Islet precursor cell (in vitro differentiated cells): ENCODE measurements around the gene LCN9.
"Not testable (repeated sequence)": the region's sequence is repeated elsewhere in the genome, so short reads cannot be mapped to it uniquely, and the experiment has no call there.

Source experiments
- DNase-seq: peaks from one replicate; pipeline ENCODE4 v3.0.0-alpha.2; 2018

The LCN9 gene

DNA sequence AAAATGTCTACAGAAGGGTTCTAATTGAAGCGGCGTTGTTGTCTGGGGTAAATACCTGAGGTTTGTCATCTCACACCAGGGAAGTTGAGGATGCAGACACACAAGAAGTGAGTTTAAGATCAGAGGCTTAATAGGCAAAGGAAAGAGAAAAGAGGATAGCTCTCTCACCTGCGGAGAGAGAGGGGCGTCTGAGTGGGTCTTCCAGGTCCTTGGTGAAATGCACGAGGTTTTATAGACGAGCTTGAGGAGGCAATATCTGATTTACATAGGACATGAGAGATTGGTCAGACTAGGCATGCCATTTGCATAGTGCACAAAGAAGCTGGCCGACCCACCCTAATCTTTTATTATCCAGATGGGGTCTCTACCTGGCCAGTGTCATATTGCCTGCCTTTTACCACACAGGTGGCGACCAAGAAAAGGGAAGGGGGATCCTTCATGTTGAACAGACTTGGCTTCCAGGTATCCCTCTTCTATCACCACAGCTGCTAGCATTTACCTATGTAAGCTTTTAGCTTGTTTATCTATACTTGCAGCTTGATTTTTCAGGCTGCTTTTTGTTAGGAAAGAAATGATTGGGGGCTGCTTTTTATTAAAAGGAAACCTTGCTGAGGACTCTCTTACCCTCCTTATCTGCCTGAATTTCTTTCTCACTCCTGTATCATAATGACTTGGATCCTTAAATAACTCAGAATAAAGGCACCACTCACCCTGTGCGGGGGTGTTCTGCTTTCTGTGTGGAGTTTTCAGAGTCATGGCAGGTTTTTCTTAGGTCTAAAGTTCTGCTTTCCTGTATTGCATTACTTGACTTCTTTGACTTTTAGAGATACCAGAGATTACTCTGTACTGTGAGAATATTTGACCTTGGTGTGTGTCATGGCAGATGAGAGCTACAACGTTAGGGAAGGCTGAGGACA is 14.4 kb upstream of the LCN9 start:
- no peak for DNase-seq

DNA sequence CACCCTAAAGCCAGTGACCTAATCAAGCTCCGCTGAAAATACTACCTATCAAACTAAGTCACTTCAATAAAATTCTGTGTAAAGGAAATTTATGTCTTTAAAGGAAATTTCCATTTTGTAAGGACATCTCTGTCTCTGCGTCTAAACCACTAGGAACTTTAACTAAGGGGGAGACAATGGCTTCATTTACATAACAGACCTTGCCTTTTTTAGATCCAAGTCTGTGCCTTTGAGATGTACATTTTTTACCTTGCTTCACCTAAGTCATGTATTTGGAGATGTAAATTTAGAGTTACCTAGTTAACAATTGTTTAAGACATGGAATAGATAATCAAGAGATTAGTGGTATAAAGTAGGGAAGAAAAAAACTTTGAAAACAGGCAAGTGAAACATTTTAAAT is 13.6 kb upstream of the LCN9 start:
- DNase-seq = no peak

DNA sequence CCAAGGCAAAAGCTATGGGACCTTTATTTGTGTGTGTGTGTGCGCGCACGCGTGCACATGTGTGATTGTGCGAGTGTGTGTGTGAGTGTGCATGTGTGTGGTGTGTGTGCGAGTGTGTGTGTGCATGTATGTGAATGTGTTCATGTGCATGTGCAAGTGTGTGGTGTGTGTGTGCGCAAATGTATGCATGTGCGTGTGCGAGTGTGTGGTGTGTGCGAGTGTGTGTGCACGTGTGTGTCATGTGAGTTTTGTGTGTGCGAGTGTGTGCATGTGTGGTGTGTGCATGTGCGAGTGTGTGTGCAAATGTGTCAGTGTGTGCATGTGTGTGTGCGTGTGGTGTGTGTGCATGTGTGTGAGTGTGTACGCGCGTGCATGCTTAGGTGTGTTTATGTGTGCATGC is 12.7 kb upstream of the LCN9 start:
- no peak for DNase-seq

DNA sequence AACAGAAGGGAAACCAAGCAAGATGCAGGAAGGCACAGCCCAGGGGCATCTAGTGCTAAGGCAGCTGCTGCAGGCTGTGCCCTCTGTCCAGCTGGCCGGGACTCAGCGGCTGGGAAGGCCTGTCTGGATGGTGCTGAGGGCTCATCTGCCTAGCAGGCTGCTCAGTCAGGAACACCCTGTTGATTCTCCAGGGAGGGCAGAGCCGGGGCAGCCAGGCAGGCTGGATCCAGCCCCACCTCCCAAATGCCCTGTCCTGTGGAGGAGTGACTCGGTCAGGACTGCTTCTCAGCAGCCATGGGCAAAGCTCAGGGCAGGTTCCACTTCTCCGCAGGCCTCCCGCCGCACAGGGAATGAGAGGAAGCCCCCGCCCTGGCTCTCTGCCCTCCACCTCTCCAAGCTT is 7.8 kb upstream of the LCN9 start:
- DNase-seq = no peak

DNA sequence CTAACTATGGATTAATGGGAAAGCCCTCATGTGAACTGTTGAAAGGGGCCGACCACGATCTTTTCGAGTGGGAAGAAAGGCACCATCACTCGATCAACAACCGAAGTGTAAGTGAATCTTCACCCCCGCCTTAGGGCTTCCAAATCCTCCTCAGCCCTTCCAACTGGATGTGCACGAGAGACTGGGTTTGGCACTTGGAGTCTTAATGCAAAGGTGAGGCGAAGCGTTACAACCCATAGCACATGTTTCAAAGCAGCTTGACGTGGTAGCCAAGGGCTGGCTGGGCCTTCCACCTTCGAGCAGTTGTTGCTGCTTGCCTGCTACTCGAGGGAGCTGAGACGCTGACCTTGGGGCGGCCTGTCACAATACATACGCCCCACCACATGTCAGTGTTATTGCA is 5.7 kb upstream of the LCN9 start:
- DNase-seq = no peak

DNA sequence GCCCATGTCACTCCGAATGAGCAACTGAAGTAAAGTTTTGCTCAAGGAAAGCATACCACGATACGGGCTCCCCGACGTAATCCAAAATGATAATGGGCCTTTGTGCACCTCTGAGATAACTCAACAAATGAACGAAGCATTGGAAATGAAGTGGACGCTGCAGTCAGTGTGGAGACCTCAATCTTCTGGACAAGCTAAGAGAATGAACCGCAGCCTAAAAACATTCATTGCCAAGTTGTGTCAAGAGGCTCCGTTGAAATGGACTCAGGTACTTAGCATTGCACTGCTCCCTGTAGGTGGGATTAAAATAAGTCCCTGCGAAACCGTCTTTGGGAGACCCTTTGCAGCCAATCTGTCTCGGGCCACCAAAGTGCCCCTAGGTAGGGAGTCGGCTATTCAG is 3.9 kb upstream of the LCN9 start:
- no peak for DNase-seq

DNA sequence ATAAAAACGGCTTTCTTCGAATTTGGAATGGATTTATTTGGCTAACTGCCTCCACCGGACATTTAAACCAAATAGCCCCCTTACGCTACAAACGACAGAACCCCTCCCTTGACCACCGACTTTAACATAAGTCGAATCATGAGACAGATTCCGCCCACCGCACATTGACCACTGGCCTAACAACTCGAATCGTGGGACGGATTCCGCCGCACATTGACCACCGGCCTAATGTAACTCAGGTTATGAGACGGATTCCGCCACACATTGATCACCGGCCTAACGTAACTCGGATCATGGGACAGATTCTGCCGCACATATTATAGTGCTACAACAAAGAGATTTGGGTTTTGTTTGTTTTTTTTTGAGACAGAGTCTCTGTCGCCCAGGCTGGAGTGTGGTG is 2.7 kb upstream of the LCN9 start:
- no peak for DNase-seq

DNA sequence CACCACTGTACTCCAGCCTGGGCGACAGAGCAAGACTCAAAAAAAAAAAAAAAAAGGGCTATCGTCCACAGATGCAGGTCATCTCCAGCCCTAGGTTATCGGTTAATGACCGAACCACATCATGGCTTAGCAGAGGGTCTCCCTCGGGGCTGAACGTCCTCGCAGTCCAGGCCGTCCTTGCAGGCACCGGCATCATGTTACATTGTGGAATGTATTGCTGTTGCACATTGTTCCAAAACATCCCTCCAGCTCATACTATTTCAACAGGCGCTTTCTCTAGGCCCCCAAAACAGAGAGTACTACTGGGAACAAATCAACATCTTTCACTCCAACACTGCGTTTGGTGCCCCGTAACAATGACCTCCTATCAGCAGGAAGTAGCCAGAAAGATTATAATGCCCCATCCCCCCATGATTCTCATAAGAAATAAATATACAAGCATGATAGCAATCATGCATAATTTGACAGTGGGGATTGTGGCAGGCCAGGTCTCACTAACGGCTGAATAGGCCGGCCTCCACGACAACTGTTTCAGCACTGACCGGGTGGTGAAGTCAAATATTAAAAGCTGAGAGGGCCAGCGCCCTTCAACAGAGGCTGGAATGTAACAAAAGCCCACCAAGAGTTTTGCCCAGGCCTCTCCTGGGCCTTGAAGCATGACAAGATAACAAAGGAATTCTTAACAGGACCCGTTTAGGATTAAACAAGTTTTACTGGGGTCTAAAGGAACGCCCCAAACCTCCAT is 1.1 kb upstream of the LCN9 start:
- DNase-seq = no peak

DNA sequence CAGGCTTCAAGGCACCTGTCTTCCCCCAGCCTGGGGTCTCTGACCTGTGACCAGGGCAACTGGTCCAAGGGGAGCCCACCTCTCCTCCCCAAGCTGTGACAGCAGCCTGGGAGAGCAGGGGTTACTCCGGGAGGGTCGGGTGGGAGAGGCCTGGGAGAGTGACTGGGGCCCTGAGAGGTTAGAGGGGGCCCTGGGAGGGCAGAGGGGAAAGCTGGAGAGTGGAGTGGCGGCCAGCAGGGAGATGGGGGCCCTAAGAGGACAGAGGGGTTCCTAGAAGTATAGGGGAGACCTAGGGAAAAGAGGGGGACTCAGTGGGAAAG is 302 bp downstream of the LCN9 start:
- DNase-seq = no peak

DNA sequence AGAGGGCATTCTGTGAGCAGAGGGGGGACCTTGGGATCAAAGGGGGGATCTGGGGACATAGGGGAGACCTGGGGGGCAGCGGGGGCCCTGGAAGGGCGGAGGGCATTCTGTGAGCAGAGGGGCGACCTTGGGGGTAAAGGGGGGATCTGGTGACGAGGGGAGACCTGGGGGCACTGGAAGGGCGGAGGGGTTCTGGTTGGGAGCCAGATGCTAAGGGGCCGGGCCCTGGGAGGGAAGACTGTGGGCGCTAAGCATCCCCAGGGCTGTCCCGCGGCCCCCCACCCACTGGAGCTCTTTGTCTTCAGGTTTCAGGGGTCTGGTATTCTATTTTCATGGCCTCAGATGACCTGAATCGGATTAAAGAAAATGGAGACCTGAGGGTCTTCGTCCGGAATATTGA is 748 bp downstream of the LCN9 start:
- no peak for DNase-seq

DNA sequence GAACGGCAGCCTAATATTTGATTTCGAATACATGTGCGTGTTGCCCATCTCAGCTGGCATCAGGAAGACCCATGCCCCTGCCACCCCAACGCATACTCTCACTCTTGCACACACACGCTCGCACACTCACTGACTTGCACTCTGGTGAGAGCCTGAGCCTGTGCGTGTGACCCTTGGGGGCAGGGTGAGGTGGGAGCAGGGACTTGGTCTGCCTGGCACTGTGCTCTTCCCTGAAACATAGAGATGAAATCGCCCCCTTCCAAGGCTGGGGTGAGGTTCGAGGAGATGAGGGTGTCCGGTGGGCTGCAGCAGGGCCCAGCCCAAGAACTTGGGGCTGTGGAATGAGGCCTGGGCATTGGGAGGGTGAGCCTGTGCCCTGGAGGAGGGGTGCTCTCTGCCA is 1.2 kb downstream of the LCN9 start:
- DNase-seq = no peak

DNA sequence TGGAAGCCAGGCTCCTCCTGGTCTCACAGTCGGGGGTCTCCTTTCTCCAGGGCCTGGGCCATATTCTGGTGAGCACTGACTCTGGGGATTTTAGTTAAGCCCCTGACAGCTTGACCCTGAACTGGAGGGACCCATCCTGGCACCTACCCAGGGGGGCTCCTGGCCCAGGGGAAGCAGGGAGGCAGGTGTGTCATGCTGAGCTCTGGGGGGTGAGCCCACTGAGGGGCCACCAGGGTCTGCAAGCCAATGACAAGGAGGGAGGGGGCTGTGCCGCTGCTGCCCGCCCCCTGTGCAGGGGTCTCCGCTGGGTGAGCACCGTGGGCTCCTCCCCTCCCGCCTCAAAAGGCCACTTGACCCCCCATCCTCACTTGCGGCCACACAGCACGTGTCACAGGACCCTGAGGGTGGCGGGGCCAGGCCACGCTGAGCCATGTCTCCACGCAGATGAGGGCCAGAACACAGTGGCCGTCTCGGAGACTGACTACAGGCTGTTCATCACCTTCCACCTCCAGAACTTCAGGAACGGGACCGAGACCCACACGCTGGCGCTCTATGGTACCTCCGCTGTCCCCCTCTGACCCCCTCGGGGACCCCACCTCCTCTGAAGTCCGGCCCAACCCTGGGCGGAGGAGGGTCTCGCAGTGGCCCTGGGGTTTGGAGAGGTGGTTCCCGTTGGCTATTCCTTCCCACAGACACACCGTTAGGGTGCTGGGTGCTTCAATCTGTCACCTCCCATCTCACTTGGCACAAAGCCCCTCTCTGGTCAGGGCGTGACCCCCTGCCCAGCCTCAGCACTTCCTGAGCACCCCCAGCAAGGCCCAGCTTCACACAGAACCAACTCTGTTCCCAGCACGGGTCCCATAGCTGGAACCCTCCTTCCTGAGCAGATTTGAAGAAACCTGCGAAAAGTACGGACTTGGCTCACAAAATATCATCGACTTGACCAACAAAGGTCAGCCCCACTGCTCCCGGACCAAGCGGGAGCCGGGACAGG is 2.0 kb downstream of the LCN9 start:
- DNase-seq = peak; percentile 52

DNA sequence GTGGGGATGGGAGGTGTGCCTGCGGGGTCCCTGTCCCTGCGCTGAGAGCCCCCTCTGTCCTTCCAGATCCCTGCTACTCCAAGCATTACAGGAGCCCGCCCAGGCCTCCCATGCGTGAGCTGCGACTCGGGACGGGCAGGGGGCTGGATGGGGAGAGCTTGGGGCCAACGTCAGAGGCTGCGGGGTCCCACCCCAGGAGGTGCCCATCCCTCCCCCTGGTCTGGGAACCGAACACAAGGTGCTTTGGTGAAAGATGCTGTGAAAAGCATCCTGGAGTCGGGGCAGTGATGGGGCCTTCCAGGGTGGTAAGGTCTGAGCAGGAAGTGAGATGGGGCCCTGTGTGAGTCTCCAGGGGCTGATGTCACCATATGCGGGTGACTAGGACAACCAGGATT is 2.7 kb downstream of the LCN9 start:
- no peak for DNase-seq

DNA sequence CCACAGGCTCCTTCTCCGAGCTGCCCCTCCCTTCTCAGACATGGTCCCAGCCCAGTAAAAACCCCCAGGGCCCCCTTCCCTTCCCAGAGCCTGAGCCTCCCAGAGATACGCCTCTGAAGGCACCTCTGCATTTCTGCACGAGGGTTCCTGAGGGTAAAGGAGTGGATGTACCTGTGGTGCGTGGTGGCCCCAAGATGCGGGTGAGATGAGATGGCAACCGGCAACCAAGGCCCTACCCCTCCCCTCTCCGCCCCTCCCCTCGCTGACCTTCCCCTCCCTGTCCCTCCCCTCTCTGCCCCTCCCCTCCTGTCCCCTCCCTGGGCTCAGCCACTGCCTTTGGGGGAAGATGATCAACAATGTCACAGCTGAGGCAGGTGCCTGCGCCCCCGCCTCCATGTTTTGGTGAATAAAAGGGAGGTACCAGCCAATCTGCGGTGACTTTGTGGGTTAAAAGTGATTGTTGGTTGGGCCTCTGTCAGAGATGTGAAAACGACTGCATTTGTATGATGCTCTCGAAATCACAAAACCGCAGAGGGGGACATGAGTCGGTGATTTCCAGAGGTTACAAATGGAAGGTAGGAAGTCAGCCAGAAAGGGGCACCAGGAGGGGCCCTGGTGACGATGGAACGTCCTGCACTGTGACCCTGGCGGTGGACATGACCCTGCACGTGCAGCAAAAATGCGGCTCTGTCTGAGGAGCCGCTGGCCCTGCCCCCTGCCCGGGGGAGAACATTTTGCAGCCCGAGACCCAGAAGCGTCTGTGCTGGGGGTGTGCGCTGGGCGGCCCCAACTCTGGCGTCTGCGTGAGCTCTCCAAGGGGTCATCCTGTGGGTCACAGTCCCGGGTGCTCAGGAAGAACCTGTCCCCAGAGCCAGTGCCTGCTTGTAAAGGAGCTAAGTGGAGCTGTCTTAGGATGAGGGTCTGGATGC is 3.7 kb downstream of the LCN9 start:
- DNase-seq = no peak

DNA sequence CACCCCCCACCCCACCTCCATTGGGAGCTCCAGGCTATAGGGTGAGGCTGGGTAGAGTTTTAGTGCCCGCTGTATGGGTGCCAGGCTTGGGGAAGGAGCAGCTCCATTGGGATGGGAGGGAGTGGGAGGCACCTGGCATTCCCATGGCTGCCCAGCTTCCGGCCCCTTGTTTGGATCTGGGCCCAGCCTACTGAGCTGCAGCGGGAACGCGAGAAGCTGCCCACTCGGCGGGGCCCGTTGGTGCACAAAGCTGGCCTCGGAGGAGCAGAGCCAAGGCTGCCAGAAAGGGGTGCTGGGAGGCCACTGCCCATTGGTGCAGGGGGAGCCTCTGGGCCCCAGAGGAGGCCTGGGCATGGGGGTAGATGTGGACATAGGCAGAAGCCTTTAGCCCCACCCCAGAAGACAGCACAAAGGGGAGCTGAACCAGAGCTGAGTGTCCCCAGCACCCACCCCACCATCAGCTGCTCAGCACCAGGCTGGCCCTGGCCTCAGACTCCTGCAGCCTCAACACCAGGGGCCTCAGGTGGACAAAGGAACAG is 4.4 kb downstream of the LCN9 start:
- DNase-seq = no peak

DNA sequence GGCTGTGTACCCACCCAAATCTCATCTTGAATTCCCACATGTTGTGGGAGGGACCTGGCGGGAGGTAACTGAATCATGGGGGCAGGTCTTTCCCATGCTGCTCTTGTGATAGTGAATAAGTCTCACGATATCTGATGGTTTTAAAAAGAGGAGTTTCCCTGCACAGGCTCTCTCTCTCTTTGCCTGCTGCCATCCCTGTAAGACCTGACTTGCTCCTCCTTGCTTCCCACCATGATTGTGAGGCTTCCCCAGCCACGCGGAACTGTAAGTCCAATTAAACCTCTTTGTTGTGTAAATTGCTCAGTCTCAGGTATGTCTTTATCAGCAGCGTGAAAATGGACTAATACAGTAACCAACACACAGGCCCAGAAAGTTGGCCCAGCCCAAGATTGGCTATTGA is 5.9 kb downstream of the LCN9 start:
- not testable (repeated sequence) for DNase-seq

DNA sequence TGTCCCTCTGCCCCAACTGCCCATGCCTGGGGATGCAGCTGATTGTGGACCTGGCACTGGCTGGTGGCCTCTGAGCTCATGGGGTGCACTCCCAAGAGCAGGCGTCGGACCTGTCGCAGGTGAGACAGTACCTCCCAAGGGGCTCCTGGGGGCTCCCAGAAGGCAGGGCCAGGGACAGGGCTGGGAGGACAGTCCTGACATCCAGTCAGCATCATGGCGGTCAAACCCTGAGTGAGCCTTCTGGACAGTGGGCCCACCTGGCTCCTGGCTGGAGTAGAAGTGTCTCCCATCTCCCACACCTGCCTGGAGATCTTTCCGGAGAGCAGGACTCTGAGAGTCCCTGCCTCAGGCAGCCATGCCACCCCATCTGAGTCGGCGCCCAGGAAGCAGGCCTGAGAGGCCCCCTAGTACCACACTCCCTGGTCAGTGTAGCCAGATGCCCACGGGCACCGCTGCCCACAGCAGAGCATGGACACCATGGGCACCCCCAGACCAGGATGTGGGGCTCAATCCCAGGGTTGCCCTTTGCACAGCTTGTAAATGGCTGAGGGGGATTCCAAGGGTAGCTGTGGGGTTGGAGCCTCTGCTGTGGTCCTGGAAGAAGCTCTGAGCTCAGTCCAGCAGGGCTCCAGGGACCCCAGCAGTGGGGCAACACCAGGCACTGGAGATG is 6.6 kb downstream of the LCN9 start:
- DNase-seq = no peak

DNA sequence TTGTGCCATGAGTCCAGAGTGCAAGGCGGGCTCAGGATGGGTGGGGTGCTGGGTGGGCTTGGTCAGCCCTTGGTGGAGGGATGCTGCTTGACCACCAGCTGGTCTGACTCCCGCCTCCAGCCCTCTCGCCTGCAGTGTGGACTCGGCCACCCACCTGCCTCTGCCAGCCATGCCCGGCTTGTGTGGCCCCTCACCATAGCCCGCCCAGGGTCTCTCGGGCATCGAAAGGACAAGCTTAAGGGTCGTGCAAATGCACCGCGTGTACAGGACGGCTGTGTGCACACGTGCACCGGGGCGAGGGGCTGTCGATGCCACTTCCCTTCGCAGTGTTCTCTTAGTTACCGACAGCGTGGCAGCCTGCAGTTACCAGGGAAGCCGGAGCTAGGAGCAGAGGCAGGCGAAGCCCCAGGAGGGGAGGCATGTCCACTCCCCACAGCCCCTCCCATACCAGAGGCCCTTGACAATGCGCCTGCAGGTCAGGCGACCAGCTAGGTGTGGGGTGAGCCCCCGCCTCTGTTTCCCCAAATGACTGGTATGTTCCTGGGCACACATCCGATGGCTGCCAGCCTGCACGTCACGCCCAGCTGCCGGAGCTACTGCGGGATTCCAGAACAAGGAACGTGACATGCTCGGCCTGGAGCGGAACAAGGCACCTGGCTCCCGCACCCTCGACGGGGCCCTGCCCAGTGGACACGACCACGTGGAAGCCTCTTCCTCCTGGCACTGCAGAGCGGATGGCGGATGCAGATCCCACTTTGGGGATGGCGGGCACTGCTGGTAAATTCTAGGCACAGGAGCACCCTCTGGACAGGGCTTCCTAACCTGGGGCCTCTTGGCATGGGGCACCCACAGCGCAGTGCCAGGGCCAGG is 7.8 kb downstream of the LCN9 start:
- no peak for DNase-seq

DNA sequence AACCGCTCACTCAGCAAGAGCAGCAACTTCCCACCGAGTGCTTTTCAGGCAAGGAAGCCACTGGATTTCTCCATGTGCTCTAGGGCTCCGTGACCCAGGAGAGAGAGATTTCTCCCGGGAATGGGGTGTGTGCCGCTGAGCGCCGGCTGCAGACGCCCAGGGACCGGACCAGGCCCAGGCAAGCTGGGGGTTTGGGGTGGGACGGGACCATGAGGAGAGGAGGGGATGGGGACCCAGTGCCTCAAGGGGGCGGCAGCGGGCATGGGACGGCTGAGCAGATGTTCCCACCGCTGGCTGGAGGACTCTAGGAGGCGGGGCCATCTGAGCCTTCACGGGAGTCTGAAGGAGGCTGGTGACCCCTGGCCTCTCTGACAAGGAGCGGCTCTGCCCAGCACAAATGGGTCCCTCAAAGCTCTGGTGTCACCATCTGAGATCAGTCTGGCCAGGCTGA is 8.5 kb downstream of the LCN9 start:
- DNase-seq = no peak

DNA sequence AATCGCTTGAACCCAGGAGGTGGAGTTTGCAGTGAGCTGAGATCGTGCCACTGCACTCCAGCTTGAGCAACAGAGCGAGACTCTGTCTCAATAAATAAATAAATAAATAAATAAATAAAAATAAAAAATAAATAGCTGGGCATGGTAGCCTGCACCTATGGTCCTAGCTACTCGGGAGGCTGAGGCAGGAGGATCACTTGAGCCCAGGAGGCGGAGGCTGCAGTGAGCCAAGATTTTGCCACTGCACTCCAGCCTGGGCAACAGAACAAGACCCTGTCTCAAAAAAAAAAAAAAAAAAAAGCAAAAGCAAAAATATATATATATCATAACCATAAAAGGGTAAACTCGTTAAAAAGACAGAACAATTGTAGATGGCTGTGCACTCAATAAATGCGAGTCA is 9.7 kb downstream of the LCN9 start:
- DNase-seq = not testable (repeated sequence)
